ENCODE measurements around the gene TDRD6. TPM values are rescaled to one million over a fixed set of nuclear protein-coding genes. Genes with fewer than 3 reads are reported as not detected.

TDRD6 gene
- total and polyA plus RNA-seq, 2 donors (not counting 3 experiments of a cell fraction or from before 2014, with no cell fraction given) = under 0.01 TPM; not detected in 1

DNA sequence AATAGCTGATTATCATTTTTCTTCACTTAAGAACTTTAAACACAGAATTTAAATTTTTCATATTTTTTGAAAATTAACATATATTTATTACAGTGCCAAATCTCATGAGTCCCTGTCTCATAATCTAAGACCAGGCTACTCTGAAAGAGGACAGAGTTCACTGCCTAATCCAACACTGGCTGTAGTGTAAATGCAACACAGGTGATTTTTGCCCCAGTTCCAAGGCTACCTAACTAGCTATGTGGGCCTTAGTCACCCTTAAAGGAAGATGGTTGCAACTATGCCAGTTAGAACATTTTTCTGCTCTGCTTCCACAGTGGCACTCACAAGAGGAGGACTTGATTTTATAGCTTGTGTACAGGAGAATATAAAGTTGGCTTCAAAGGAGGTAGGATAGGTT, 30.0 kb upstream of the TDRD6 start:
- H3K9me3 ChIP-seq (replicated peaks; ENCODE audit: control insufficient read depth, insufficient read depth, low read length) = no peaks in the 10 kb centered on the region
- BruUV-seq (replicated peaks) = no TSS peak
- H2AFZ ChIP-seq (ENCODE audit: low read depth, low read length) = no peak overlapping the region
- dilution Hi-C loops (cut with MboI; ENCODE audit: extremely low pct_ligation_motif_present, low sequenced_read_pairs) (no loop called here), intact Hi-C loops (cut with micrococcal nuclease) (no loop called here)
- POLR2A ChIA-PET = no interaction called here
- no peak overlapping the region for H3K27ac ChIP-seq (ENCODE audit: insufficient read depth, low read depth, low read length)
- no peak for FAIRE-seq
- H3K9me1 ChIP-seq (replicated peaks; ENCODE audit: control insufficient read depth, extremely low read depth, insufficient read depth, low read length) = no peaks in the 10 kb centered on the region
- TF ChIP-seq MYC (IDR thresholded peaks at IDR 0.05; ENCODE audit: low read depth, low read length) = no peak
- no peak for TF ChIP-seq FOS (IDR thresholded peaks at IDR 0.05; ENCODE audit: borderline replicate concordance, insufficient read depth, low read length)
- TF ChIP-seq, protein P1, sequence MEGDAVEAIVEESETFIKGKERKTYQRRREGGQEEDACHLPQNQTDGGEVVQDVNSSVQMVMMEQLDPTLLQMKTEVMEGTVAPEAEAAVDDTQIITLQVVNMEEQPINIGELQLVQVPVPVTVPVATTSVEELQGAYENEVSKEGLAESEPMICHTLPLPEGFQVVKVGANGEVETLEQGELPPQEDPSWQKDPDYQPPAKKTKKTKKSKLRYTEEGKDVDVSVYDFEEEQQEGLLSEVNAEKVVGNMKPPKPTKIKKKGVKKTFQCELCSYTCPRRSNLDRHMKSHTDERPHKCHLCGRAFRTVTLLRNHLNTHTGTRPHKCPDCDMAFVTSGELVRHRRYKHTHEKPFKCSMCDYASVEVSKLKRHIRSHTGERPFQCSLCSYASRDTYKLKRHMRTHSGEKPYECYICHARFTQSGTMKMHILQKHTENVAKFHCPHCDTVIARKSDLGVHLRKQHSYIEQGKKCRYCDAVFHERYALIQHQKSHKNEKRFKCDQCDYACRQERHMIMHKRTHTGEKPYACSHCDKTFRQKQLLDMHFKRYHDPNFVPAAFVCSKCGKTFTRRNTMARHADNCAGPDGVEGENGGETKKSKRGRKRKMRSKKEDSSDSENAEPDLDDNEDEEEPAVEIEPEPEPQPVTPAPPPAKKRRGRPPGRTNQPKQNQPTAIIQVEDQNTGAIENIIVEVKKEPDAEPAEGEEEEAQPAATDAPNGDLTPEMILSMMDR (IDR thresholded peaks at IDR 0.05; ENCODE audit: extremely low read depth in 1 of 2, insufficient read depth in 1 of 2, low read depth in 1 of 2, low read length in 2 of 2) = no peak
- TF ChIP-seq, protein P2, sequence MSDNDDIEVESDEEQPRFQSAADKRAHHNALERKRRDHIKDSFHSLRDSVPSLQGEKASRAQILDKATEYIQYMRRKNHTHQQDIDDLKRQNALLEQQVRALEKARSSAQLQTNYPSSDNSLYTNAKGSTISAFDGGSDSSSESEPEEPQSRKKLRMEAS (IDR thresholded peaks at IDR 0.05; ENCODE audit: insufficient read depth, insufficient read length) = no peak
- TF ChIP-seq JUN (IDR thresholded peaks at IDR 0.05; ENCODE audit: borderline replicate concordance, insufficient read depth, insufficient read length, low read depth) = no peak
- TF ChIP-seq POLR2A (IDR thresholded peaks at IDR 0.05; ENCODE audit: low read depth, low read length) = no peak
- no peak for TF ChIP-seq GATA2 (IDR thresholded peaks at IDR 0.05; ENCODE audit: insufficient read depth, insufficient read length, low read depth, low read length)
- TF ChIP-seq POLR2AphosphoS5 (IDR thresholded peaks at IDR 0.05; ENCODE audit: insufficient read depth, low read depth, low read length) = no peak
- no peak for TF ChIP-seq EZH2 (IDR thresholded peaks at IDR 0.05; ENCODE audit: borderline replicate concordance, low read depth, low read length, severe bottlenecking)
- no peak overlapping the region for H3K9ac ChIP-seq (replicated peaks; ENCODE audit: extremely low read depth, insufficient read depth, low read length)
- H3K27me3 ChIP-seq (ENCODE audit: control insufficient read depth in 2 of 2, insufficient read depth in 2 of 2, low read length in 2 of 2) = no peaks in the 10 kb centered on the region
- H3K4me3 ChIP-seq (replicated peaks in 1 of 3; ENCODE audit: insufficient read depth in 1 of 3, low read depth in 1 of 3, low read length in 3 of 3) = no peak overlapping the region
- no peaks in the 10 kb centered on the region for H4K20me1 ChIP-seq (replicated peaks; ENCODE audit: control insufficient read depth, extremely low read depth, insufficient read depth, low read length)
- H3K4me1 ChIP-seq (ENCODE audit: control insufficient read depth, extremely low read depth, insufficient read depth, low read length) = peaks cover 5% of the 10 kb centered on the region
- no peak for DNase-seq (ENCODE audit: low read depth, low spot score)
- CTCF ChIA-PET = interaction anchor here (1.0 kb wide), 1 partner anchor 17 kb away, joined by 3 read pairs; no protein-coding TSS in a partner anchor
- H3K36me3 ChIP-seq (ENCODE audit: control insufficient read depth in 2 of 2, extremely low read depth in 1 of 2, insufficient read depth in 2 of 2, low read length in 2 of 2) = no peaks in the 10 kb centered on the region
- H3K4me2 ChIP-seq (ENCODE audit: insufficient read depth, low read length) = no peak overlapping the region
- no peaks in the 10 kb centered on the region for H3K79me2 ChIP-seq (ENCODE audit: control insufficient read depth, insufficient read depth, low read length)

Measured in endothelial cell of umbilical vein (primary cell).